ENCODE data around the gene MFAP3.

DNA sequence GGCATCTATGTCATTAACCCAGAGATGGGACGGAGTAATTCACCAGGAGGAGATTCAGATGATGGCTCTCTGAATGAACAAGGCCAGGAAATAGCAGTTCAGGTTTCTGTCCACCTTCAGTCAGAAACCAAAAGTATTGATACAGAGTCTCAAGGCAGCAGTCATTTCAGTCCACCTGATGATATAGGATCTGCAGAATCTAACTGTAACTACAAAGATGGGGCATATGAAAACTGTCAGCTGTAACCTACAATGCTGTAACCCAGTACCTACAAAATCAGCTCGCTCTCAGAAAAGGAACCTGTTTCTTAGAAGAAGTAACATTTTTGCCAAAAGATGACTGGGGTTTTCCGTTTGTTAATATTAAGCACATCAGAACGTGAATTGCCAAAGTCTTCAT is 14.7 kb downstream of the MFAP3 start:
- no peak for TF ChIP-seq EZH2 (IDR thresholded peaks at IDR 0.05; ENCODE audit: borderline replicate concordance, low read depth, low read length, severe bottlenecking)
- TF ChIP-seq, protein P1, sequence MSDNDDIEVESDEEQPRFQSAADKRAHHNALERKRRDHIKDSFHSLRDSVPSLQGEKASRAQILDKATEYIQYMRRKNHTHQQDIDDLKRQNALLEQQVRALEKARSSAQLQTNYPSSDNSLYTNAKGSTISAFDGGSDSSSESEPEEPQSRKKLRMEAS (IDR thresholded peaks at IDR 0.05; ENCODE audit: insufficient read depth, insufficient read length), result no peak
- TF ChIP-seq CTCF (IDR thresholded peaks at IDR 0.05; ENCODE audit: extremely low read depth in 1 of 2, insufficient read depth in 1 of 2, low read depth in 1 of 2, low read length in 2 of 2), result no peak
- TF ChIP-seq POLR2A (IDR thresholded peaks at IDR 0.05; ENCODE audit: low read depth, low read length), result no peak
- TF ChIP-seq FOS (IDR thresholded peaks at IDR 0.05; ENCODE audit: borderline replicate concordance, insufficient read depth, low read length), result no peak
- no peak for TF ChIP-seq POLR2AphosphoS5 (IDR thresholded peaks at IDR 0.05; ENCODE audit: insufficient read depth, low read depth, low read length)
- TF ChIP-seq JUN (IDR thresholded peaks at IDR 0.05; ENCODE audit: borderline replicate concordance, insufficient read depth, insufficient read length, low read depth), result no peak
- no peak for TF ChIP-seq MYC (IDR thresholded peaks at IDR 0.05; ENCODE audit: low read depth, low read length)
